CD4-positive, CD25-positive, alpha-beta regulatory T cell (primary cell): ENCODE measurements around the gene TUBA1B. TPM values are rescaled to one million over a fixed set of nuclear protein-coding genes. Genes with fewer than 3 reads are reported as not detected.

Source experiments
- ATAC-seq, 2 donors: fragments of 150-1000 bp; cut with Tn5 transposase; one replicate each; pipeline ENCODE4 v1.10.0; 2021; ENCODE audit warnings: low read depth in 2 of 2, moderate number of reproducible peaks in 2 of 2, moderate library complexity in 1 of 2
- DNase-seq, 3 donors: peaks; one replicate each; pipeline versions ENCODE4 v3.0.0 to v3.0.0-alpha.2; 2012 to 2022; ENCODE audit warnings: mixed read lengths in 1 of 3
- H3K27ac ChIP-seq: one replicate; pipeline ENCODE4 v1.7.0; 2013; ENCODE audit warnings: mild to moderate bottlenecking, low read length; ENCODE audit not compliant: insufficient read depth, poor library complexity, severe bottlenecking
- H3K27me3 ChIP-seq: one replicate; pipeline ENCODE4 v1.7.0; 2013; ENCODE audit warnings: low read length; ENCODE audit not compliant: control insufficient read depth, insufficient read depth
- H3K36me3 ChIP-seq: one replicate; pipeline ENCODE4 v1.7.0; 2013; ENCODE audit warnings: mild to moderate bottlenecking, low read length, moderate library complexity; ENCODE audit not compliant: control insufficient read depth, insufficient read depth
- H3K4me1 ChIP-seq: 2 replicates; pipeline ENCODE4 v1.7.0; 2013; ENCODE audit warnings: mild to moderate bottlenecking, low read length; ENCODE audit not compliant: insufficient read depth, control insufficient read depth, poor library complexity, severe bottlenecking
- H3K4me3 ChIP-seq: one replicate; pipeline ENCODE4 v1.7.0; 2013; ENCODE audit warnings: low read depth, mild to moderate bottlenecking, low read length, moderate library complexity
- H3K9me3 ChIP-seq, 2 experiments: 1 replicate in 1 of 2; 2 replicates in 1 of 2; pipeline ENCODE4 v1.7.0; 2013; ENCODE audit warnings: low read length in 2 of 2, mild to moderate bottlenecking in 1 of 2, moderate library complexity in 1 of 2; ENCODE audit not compliant: control insufficient read depth in 2 of 2
- H3K27ac Mint-ChIP-seq, 3 donors: one replicate each; pipeline ENCODE4 v1.8.0; 2020 to 2022; ENCODE audit warnings: mild to moderate bottlenecking in 3 of 3, mixed read lengths in 3 of 3, moderate library complexity in 2 of 3
- H3K27me3 Mint-ChIP-seq: one replicate; pipeline ENCODE4 v1.8.0; 2022; ENCODE audit warnings: mild to moderate bottlenecking, mixed read lengths
- H3K36me3 Mint-ChIP-seq: one replicate; pipeline ENCODE4 v1.8.0; 2020; ENCODE audit warnings: mixed read lengths
- H3K4me1 Mint-ChIP-seq, 4 donors: one replicate each; pipeline ENCODE4 v1.8.0; 2020 to 2022; ENCODE audit warnings: mixed read lengths in 4 of 4, mild to moderate bottlenecking in 1 of 4
- H3K4me3 Mint-ChIP-seq, 4 donors: one replicate each; pipeline ENCODE4 v1.8.0; 2020 to 2022; ENCODE audit warnings: mild to moderate bottlenecking in 4 of 4, mixed read lengths in 4 of 4, moderate library complexity in 3 of 4
- H3K9me3 Mint-ChIP-seq, 7 donors: one replicate each; pipeline ENCODE4 v1.8.0; 2020 to 2022; ENCODE audit warnings: mixed read lengths in 7 of 7, mild to moderate bottlenecking in 3 of 7, moderate library complexity in 2 of 7
- polyA plus RNA-seq, 4 donors: library from polyadenylated mRNA; unstranded; fragments of 300-500 nt; fragmentation: Illumina TruSeq; gene quantifications; one replicate each; pipeline ENCODE4 v1.2.3, GENCODE V29; 2021
- total RNA-seq: library from RNA; stranded (reverse); gene quantifications from one replicate; pipeline ENCODE4 v1.2.3, GENCODE V29; 2022

Gene TUBA1B
- total and polyA plus RNA-seq, 5 donors from 2014 or later, result 174 to 648 (median 499) TPM

DNA sequence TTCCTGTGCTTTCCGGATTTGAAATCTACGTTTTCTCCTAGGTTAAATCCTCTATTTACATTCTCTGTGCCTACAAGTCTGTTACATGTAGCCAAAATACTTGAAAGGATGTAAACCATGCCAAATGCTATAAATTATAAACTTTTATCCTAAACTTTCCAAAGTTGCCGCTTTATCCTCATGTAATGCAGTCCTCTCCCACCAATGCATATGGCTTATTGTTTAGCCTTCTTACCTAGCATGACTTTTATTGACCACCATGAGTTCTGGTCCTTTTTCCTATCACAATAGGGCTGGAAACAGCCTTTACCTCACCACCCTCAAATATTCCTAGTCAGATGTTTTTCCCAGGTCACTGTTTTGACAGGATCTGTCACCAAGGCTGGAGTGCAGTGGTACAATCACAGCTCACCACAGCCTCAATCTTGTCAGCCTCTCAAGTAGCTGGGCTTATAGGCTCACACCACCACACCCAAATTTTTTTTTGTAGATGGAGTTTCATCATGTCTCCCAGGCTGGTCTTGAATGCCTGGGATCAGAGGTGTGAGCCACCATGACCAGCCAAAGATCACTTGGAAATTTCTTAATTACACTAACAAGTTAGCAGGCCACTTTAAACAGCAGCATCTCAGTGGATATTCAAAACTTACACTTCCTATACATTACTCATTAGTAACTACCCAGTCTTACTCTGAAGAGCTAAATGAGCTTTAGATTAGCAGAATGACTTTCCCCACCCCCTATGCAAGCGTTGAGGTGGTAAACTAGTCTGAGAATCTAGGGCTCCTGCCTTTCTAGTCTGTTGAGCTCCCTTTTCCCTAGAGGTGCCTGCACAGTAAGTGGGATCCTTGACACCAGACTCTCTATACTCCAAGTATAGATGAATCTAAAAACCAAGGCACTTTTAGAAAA is 4.1 kb downstream of the TUBA1B start:
- Mint-ChIP-seq H3K4me1 (peaks cover 17 to 46% (median 31%) of the 10 kb centered on the region in 4 donors), H3K27ac (peak overlapping the region; percentile 65 to 82 (median 79)), H3K27me3 (peaks cover 8% of the 10 kb centered on the region), H3K9me3 (no peaks in the 10 kb centered on the region), H3K4me3 (peak overlapping the region in 3 of 4 donors; percentile 58 to 85 (median 83)), H3K36me3 (peaks cover 22% of the 10 kb centered on the region)
- H3K4me1 ChIP-seq, result peaks cover 28% of the 10 kb centered on the region
- no peak for DNase-seq
- H3K4me3 ChIP-seq, result no peak overlapping the region
- no peaks in the 10 kb centered on the region for H3K9me3 ChIP-seq
- H3K27me3 ChIP-seq, result no peaks in the 10 kb centered on the region
- peak overlapping the region; percentile 33 for H3K27ac ChIP-seq
- no peak for ATAC-seq
- peaks cover 19% of the 10 kb centered on the region for H3K36me3 ChIP-seq

DNA sequence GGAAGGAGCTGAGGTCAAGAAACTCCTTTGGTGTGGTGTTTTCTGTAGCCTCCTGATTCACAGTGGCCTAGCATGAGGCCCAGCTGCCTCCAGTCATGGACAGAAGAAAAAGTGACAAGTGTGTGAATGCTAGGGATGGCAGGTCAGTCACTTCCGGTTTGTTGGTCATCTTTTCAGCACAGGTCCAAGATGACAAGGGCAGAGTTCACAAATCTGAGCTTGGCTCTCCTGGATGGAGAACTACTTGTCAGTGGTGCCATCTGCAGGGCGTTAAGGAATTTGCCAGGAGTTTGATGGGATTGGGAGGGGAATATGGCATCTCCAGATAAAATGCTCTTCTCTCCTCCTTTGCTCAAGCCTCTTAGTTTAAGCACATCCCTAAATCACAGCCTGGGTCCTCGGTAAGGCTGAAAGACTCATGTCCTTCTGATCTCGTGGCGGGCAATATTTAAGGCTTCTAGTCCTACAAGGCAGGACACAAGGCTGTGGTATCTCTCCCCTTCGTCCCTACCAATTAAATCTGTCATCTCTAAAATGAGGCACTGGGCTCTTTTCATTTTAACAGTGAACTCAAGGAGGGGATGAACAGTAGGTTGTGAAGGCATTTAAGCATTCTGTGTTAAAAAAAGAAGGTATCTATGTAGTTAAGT is 10.0 kb downstream of the TUBA1B start:
- H3K4me3 Mint-ChIP-seq, result no peak overlapping the region
- DNase-seq, result no peak
- Histone ChIP-seq H3K36me3 (no peaks in the 10 kb centered on the region), H3K27me3 (no peaks in the 10 kb centered on the region), H3K27ac (no peak overlapping the region), H3K4me1 (no peaks in the 10 kb centered on the region), H3K9me3 (no peaks in the 10 kb centered on the region), H3K4me3 (no peak overlapping the region)
- H3K4me1 Mint-ChIP-seq, result no peaks in the 10 kb centered on the region
- H3K27me3 Mint-ChIP-seq, result peaks cover 10% of the 10 kb centered on the region
- H3K27ac Mint-ChIP-seq, result peak overlapping the region in 1 of 3 donors; percentile 29
- H3K9me3 Mint-ChIP-seq, result no peaks in the 10 kb centered on the region
- no peak for ATAC-seq
- no peaks in the 10 kb centered on the region for H3K36me3 Mint-ChIP-seq

DNA sequence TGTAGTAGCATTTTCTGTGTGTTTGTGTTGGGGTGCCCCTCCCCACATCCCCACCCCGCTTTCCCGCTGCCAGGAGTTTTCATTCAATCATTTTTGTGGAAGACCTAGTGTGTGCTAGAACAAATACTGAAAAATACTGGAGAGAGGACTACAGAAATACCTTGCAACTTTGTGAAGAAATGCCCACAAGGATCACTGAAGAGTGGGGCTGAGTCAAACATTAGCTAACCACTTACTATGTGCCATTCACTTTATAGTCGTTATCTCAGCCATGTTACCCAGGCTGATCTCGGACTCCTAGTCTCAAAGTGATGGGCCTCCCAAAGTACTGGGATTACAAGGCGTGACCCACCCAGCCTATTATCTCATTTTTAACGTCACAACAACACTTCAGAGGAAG is 20.0 kb downstream of the TUBA1B start:
- H3K9me3 Mint-ChIP-seq, result no peaks in the 10 kb centered on the region

DNA sequence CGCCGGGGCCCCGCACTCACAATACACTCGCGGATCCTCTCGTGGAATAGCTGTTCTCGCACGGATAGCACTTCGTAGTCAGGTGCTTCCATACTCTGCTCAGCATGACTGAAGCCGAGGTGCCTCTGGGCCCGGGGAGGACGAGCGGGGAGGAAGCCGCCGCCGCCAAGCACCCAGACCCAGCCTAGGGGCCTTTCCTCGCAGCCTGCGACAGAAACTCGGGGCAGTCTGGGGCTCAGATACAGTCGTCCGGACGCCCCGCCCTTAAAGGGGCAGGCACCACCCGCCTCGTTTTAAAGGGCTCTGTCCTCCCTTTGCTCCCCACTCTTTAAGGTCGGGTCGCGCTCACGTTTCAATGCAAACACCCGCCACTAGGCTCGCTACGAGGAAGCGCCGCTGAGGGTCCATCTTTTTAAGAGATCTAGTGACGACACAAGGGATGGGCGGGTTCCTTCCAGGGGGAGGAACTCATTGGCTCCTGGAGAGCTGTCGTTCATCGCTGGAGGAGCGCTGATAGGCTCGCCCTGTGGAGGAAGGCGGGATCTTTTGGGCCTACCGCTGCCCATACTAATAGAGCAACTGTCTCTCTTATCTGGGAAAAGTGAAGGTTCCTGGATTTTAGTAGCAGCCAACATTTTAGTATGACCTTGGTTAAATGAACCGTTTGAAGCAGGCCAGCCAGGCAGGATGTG is 20.6 kb downstream of the TUBA1B start, which contains the start of gene LMBR1L:
LMBR1L (minus strand) TSS at position 384 of the 692 bp plus-strand sequence; CDS start at position 92, 292 bp downstream.
- Mint-ChIP-seq H3K4me3 (peak within 1 kb of the TSS; percentile 97 to 99 (median 98)), H3K27me3 (peaks cover 4% of the 10 kb centered on the region), H3K27ac (peak within 1 kb of the TSS; percentile 99), H3K9me3 (no peaks in the 10 kb centered on the region), H3K4me1 (peaks cover 5 to 49% (median 34%) of the 10 kb centered on the region in 4 donors), H3K36me3 (peaks cover 14% of the 10 kb centered on the region)
- H3K27me3 ChIP-seq, result no peaks in the 10 kb centered on the region
- peaks cover 20% of the 10 kb centered on the region for H3K36me3 ChIP-seq
- peaks cover 30% of the 10 kb centered on the region for H3K4me1 ChIP-seq
- ATAC-seq (peak; percentile 94), DNase-seq (peak; percentile 95 to 99 (median 97))
- peak within 1 kb of the TSS; percentile 84 for H3K4me3 ChIP-seq
- H3K27ac ChIP-seq, result peak within 1 kb of the TSS; percentile 93
- H3K9me3 ChIP-seq, result no peaks in the 10 kb centered on the region

More for the DNA sequence above, 20.0 kb downstream of the TUBA1B start:
- Histone ChIP-seq H3K27ac (peak overlapping the region; percentile 93), H3K27me3 (no peaks in the 10 kb centered on the region), H3K36me3 (peaks cover 14% of the 10 kb centered on the region), H3K9me3 (no peaks in the 10 kb centered on the region), H3K4me1 (peaks cover 30% of the 10 kb centered on the region), H3K4me3 (peak overlapping the region; percentile 72)
- peaks cover 9% of the 10 kb centered on the region for H3K36me3 Mint-ChIP-seq
- H3K27me3 Mint-ChIP-seq, result peaks cover 5% of the 10 kb centered on the region
- ATAC-seq (no peak), DNase-seq (no peak)
- H3K4me3 Mint-ChIP-seq, result peak overlapping the region; percentile 97 to 99 (median 98)
- H3K27ac Mint-ChIP-seq, result peak overlapping the region; percentile 99
- H3K4me1 Mint-ChIP-seq, result peaks cover 5 to 47% (median 35%) of the 10 kb centered on the region in 4 donors

DNA sequence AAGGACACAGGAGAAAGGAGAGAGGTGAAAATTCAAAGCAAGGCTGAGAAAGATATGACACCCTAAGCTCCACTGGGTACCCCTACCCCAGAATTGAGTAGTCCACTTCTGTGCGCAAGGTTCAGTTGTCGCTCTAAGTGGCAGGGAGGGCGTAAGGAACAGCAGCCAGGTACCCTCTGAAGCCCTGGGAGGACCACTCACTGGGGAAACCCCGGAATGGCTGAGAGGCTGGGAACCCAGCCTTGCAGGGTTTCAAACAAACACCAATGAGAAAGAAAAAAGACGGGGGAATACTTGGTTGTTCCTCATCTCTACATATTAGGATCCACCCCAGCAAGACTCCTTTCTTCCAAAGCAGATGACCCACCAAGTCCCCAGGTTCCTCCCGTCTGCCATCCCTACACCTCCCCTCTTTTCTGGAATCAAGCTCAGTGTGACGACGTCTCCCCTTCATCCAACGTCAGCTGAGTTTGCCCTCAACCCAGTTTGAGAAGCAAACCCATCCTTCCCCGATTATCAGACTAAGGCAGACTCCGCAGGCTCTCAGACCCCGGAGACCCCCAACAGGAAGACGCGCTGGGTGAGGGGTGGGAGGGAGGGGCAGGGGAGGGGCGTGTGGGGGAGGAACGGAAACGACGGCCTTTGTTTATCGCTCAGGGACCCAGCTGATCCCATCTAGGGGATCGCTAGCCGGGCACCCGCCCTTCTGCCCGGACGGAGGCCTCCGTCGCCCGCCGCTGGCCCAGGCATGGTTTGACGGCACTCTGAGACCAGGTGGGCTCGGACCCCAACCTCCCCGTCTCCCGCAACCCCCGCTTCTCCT is 21.3 kb downstream of the TUBA1B start:
- peaks cover 5 to 53% (median 33%) of the 10 kb centered on the region in 4 donors for H3K4me1 Mint-ChIP-seq
- H3K4me3 ChIP-seq, result peak overlapping the region; percentile 84

DNA sequence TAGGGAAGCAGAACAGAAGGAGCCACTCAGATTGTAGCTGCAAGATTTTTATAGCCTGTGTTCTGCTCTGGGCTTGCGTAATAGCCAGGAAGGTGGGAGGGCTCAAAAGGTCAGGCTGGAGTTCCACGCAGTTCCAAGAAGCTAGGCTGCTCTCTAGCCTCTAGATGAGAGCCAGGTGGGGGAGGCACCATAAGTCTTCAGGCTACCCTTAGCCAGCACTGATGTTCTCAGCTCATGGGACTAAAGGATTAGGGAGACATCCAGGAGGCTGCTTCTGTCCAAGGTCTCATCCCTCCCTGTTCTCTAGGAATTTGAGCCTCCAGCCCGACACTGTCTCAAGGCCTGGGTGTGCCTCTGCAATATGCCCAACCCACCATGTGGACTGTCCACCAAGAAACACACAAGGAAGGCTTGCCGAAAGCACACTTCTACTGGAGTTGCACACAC is 22.2 kb downstream of the TUBA1B start:
- no peaks in the 10 kb centered on the region for H3K9me3 ChIP-seq
- Mint-ChIP-seq H3K36me3 (peaks cover 18% of the 10 kb centered on the region), H3K9me3 (no peaks in the 10 kb centered on the region), H3K27me3 (no peaks in the 10 kb centered on the region), H3K27ac (peak overlapping the region; percentile 66 to 99 (median 99)), H3K4me3 (peak overlapping the region; percentile 97 to 99 (median 98)), H3K4me1 (peaks cover 5 to 57% (median 36%) of the 10 kb centered on the region in 4 donors)
- no peaks in the 10 kb centered on the region for H3K27me3 ChIP-seq
- H3K4me3 ChIP-seq, result peak overlapping the region; percentile 84
- peak overlapping the region; percentile 93 for H3K27ac ChIP-seq
- no peak for ATAC-seq
- peaks cover 34% of the 10 kb centered on the region for H3K36me3 ChIP-seq
- peaks cover 30% of the 10 kb centered on the region for H3K4me1 ChIP-seq
- no peak for DNase-seq

More for the DNA sequence above, 21.3 kb downstream of the TUBA1B start:
- no peak for ATAC-seq
- Mint-ChIP-seq H3K9me3 (no peaks in the 10 kb centered on the region), H3K36me3 (peaks cover 14% of the 10 kb centered on the region), H3K27ac (peak overlapping the region; percentile 99), H3K27me3 (no peaks in the 10 kb centered on the region), H3K4me3 (peak overlapping the region; percentile 97 to 99 (median 98))
- H3K27ac ChIP-seq, result peak overlapping the region; percentile 93
- DNase-seq, result peak in 2 of 3 donors; percentile 21 to 56
- no peaks in the 10 kb centered on the region for H3K27me3 ChIP-seq
- peaks cover 27% of the 10 kb centered on the region for H3K36me3 ChIP-seq
- H3K4me1 ChIP-seq, result peaks cover 30% of the 10 kb centered on the region
- H3K9me3 ChIP-seq, result no peaks in the 10 kb centered on the region
